Activated CD8-positive, alpha-beta memory T cell treated with anti-CD3 and anti-CD28 coated beads for 48 hours (primary cell): ENCODE measurements around the gene POLR2E.
A peak's percentile ranks its signal among the peaks of the same experiment; 100 is the strongest.
"Not testable (repeated sequence)": the region's sequence is repeated elsewhere in the genome, so short reads cannot be mapped to it uniquely, and the experiment has no call there.

Experiments
- DNase-seq, 3 experiments: peaks; one replicate each; pipeline ENCODE4 v3.0.0-alpha.2; 2020; ENCODE audit warnings: low read depth in 2 of 3, low spot score in 2 of 3

POLR2E gene

DNA sequence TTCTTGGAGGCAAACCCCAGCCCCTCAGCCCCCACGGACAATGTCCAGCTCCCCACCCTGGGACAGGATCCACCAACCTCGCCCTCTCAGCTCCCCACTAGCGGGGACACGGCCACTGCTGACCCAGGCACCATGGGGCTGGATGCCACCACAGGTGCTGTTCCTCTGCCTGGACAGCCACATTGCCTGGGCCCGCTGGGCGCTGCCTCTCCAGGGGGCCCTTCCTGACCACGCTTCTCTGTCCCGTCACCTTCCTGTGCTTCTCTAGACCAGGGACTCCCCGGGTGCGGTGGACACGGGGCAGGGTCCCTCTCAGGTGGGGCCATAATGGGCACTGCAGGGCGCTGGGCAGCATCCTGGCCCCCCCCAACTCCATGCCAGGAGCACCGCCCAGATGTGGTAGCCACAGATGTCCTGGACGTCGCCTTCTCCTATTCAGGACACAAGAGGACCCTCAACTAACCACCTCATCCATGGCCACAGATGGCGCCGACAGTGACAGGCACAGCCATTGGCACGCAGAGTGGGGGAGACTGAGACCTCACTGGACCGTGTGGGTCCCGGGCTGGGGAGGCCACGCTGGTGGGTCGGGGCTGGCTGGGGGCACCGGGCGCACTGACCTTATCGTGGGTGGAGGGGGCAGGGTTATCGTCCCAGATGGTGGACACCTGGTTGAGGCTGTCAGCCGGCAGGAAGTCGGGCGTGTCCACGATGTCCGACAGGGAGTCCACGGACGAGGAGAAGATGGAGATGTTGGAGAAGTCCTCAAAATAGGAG lies 32.0 kb upstream of the POLR2E start:
- no peak for DNase-seq

DNA sequence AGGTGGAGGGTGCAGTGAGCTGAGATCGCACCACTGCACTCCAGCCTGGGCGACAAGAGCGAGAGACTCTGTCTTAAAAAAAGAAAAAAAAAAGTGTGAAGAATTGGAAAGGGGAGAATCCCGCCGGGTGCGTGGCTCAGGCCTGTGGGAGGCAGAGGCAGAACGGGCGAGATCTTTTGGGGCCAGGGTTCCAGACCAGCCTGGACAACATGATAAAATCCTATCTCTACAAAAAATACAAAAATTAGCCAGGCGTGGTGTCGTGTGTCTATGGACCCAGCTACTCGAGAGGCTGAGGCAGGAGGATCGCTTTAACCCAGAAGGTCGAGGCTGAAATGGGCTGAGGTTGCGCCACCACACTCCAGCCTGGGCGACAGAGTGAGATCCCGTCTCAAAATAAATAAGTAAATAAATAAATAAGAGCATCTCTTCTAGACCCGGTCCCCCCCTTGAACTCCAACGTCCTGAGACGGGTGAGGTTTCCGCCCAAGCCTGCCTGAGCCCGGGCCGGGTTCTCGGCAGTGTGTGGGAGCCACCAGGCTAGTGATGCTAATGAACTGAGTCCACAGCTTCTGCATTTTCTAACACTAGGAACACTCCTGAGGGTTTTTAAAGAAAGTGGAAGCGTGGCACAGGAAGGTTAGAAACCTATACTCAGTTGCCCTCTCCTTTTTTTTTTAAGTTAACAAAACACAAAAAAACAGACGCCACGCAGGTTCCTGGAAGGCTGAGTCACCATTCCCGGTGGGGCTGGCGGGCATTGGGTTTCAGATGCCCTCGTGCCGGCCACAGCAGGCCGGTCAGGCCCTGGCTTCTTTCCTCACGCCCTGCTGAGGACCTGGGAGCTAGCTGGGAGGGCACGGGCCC lies 30.7 kb upstream of the POLR2E start:
- DNase-seq = no peak

DNA sequence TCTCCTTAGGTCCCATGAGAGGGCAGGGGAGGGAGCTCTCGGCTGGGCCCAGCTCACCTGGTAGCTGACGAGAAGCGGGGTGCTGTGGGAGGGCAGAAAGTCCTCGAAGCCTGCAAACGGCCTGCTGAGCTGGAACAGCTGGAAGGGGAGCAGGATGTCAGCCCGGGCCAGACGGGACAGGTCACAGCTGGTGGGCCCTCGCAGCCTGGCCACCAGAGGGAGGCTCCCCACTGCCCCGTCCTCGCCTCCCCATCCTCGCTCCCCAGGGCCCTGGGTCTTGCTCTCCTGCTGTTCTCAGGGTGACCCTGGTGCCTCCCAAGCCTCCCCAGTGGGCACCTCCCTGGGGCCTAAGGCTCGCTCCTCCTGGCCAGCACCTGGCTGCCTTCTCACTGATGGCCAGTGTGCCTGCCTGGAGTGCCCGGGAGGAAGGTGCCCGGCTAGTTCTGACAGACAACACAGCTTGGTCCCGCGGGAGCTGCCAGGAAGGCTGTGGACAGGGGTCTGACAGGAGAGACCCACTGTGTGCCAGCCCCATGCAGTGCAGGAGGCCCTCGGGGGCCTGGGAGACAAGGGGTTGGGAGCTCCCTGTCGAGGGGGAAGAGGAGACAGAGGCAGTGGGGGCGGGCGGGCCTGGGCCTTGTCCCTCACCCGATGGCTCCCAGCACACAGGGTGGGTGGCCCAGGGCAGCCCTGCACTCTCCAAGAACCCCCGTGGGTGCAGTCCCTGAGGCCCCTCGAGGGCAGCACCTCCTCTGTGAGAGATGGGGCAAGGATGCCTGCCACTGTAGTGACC lies 28.9 kb upstream of the POLR2E start:
- no peak for DNase-seq

DNA sequence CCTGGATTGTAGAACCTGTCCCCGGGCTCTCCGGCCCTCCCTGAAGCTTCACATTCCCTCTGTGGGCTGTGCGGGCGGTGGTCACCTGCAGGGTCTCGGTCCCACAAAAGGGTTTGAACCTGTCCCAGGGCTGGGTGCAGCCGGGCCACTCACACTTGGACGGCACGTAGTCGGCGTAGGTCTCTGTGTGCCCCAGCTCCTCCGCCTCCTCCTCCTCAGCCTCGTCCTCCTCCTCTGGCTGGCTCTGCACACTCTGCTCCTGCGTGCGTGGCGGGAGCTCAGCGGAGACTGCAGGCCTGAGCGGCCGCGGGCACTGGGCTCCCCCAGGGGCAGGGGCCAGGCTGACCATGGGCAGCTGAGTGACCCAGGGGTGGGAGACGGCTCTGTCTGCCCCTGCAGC lies 28.2 kb upstream of the POLR2E start:
- DNase-seq = no peak

DNA sequence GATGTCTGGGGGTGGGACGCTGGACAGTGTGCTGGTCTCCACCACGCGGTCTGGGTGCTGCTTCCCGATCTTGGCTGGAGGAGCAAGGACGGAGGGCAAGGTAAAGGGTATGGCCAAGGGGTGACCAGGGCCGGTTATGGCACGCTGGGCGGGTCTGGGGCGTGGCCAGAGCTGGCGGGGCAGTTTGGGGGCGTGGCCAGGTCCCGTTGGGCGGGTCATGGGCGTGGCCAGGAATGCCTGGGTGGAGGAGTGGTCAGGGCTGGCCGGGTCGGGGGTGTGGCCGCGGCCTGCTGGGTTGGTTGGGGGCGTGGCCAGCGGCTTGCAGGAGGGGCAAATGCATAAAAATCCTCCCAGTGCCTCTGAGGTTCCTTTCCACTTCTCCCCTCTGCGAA lies 27.8 kb upstream of the POLR2E start:
- peak; percentile 41 to 76 (median 44) for DNase-seq

DNA sequence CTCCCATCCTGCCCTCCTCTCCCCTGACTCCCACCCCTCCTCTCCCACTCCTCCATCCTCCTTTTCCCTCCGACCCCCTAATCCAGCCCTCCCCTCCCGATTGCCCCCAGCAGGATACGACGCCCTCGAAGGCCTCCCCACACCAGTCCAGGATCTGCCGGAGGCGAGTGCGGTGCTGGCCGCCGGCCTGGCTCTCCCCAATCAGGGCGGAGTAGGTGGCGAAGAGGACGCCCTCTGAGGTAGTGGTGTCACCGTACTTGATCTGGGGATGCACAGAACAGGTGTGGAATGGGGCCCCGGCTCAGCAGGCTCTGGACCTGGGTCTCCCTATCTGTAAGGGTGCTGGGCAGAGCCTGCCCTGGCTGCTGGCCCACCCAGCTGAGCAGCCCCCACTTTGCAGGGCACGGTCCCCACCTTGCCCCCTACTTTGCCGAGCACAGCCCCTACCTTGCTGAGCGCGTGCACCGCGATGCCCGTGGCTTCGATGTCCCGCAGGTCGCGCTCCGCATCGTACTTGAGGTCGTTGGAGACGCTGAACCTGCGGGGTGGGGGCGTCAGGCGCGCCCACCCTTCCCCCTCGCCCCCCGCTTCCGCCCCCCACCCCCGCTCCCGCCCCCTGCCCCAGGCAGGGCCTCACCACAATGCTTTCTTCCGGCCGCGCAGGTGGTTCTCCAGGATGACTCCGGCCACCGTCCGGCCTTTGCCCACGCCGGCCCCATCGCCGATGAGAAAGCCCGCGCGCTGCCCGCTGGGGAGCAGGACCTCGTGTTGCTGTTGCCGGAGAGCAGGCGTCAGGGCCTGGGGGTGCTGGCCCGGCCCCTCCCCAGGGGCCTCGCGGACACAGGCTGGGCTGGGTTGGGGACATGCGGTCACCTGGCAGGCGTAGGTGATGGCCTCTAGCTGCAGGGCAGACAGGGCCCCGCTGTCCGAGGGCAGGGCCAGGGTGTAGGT lies 27.1 kb upstream of the POLR2E start:
- DNase-seq = no peak

DNA sequence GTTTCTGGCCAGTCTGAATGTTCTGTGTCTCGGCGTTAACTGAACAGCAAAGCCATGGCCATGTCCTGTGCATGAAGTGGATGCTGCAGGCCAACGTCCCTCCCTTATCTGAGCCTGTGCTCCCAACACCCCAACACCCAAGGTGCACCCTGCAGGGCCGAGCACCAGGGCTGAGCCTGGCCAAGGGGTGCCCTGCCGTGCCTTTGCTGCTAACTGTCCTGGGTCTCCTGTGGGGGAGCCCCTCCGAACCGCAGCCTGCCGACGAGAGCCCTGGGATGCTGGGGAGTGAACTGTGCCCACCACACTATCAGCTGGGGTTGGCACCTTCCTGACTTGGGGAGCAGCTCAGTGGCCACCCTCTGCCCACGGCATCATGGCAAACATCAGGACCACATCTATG lies 26.2 kb upstream of the POLR2E start:
- DNase-seq = no peak

DNA sequence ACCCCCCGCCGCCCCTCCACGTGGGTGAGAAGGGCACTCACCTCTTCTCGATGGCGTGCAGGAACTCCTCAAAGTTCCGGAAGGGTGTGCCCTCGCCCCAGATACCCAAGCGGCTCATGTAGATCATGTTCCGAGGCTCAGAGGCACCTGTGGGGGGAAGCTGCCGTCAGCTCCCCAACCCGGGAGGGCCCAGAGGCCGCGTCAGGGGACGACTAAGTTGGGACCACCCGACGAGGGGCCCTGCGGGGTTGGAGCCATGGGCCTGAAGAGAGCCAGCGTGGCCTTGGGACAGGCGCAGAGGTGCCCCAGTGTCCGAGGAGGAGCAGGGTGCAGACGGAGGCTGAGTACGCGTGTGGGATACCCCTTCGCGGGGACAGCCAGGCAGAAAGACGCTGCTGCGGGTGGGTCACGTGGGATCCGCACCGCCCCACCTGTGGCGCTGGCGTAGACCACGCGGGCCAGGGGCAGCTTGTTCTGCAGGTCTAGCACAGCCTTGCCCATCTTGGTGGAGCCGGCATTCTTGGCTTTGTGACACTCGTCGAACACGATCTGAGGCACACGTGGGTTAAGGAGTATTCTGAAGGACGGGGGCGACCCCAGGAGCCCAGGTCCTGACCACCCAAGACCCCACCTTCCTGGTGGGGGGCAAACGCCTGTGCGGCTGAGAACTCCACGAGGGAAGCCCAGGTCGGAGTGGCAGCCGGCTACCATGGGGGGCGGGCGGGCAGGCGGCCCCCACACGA lies 24.5 kb upstream of the POLR2E start:
- no peak for DNase-seq

DNA sequence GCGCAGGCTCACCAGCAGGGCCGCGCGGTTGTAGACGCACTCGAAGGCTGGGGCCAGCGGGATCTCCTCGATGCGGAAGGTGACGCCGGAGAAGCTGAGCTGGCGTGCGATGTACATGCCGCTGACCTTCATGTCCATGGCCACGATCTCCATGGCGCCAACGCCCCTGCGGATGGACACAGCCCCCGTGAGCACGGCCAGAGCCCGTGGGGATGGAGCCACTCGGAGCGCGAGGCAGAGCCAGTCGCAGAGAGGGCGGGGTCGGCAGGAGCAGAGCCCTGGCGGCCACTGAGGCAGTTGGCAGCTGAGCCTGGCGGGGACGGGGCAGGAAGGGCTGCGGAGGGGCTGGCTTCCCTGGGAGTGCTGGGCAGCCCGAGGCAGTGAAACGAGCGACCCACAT lies 23.8 kb upstream of the POLR2E start:
- no peak for DNase-seq

DNA sequence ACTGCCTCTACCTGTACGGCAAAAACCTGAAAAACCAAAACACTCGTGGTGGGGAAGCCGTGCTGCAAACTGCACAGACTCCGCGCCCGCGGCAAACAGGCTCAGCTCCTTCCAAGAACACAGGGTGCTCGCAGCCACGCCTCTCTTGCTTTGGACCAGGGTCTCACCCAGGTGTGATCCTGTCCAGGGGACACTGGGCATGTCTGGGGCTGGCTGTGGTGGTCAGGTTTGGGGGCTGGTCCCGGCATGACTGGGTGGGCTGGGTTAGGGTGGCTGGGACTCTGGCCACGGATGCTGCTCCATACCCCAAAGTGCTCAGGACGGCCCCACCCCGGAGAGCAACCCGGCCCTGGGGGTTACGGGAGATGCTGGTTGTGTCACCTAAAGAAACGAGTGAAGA lies 22.5 kb upstream of the POLR2E start:
- no peak for DNase-seq

DNA sequence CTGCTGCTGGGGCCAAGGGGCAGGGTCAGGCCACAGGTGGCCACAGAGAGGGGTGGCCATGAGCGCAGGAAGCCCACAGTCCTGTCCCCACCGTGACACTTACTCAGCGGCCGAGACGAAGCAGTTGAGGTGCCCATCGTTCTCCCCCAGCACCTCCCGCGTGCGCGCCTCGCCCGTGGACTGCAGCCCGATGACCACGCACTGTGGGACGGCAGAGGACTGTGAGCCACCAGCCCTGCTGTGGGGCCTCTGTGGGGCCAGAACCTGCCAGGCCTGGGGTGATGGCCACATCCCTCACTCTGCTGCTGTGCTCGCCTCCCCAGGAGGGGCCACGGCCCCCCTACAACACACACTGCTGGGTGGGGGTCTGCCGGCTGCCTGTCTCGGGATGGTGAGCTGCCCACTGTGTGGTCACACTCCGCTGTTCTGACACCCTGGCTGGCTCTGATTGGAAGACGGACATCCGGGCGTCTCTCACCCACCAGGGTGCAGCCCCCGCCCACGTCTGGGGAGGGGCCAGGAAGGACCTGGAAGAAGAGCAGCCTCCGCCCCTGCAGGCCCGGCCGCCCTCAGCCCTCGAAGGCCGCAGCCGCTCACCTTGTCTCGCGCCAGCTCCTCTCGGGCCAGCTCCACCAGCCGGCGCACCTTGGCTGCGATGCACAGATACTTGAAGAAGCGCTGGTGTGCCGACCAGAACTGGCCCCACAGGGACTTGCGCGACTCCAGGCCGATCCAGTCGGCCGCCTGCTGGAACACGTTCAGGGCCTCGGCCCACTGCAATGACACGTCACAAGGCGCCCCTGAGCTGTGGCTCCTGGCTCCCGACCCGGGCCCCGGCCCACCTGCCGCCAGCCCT lies 21.8 kb upstream of the POLR2E start:
- no peak for DNase-seq

DNA sequence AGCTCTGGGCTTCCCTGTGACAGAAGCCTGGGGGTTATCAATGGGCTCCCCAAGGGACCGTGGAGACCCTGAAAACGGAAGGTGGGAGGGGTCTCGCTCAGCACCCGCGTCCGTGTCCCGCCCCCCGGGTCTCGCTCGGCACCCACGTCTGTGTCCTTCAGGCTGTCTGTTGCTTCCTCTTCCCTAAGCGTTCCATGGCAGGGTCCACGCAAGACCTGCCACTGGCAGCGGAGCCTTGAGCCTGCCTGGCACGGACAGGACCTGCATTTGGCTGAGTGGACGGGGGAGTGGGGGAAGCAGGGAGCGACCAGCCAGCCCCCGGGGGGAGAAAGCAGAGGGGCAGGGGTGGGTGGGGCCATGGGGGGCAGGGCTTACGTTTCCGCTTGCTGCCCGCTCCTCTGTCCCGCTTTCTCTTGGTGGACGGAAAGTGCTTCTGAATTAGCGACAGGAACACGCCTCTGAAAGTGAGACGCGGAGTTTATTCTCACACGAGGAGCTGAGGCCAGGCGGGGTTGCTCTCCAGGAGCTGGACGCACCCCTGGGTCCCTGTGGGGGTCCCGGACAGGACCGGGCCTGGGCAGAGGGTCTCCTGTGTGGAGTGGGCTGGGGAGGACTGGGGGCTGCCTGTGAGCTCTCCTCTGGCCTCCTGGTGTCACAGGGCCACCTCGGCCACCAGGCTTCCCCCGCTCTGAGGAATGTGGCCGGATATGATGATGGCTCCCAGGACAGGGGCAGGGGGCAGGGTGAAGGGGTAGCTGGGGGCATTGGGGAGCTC lies 20.7 kb upstream of the POLR2E start:
- no peak for DNase-seq

DNA sequence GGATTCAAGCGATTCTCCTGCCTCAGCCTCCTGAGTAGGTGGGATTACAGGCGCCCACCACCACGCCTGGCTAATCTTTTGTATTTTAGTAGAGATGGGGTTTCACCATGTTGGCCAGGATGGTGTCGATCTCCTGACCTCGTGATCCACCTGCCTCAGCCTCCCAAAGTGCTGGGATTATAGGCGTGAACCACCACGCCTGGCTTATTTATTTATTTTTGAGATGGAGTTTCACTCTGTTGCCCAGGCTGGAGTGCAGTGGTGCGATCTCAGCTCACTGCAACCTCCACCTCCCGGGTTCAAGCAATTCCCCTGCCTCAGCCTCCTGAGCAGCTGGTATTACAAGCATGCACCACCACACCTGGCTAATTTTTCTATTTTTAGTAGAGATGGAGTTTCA lies 19.6 kb upstream of the POLR2E start:
- not testable (repeated sequence) for DNase-seq

DNA sequence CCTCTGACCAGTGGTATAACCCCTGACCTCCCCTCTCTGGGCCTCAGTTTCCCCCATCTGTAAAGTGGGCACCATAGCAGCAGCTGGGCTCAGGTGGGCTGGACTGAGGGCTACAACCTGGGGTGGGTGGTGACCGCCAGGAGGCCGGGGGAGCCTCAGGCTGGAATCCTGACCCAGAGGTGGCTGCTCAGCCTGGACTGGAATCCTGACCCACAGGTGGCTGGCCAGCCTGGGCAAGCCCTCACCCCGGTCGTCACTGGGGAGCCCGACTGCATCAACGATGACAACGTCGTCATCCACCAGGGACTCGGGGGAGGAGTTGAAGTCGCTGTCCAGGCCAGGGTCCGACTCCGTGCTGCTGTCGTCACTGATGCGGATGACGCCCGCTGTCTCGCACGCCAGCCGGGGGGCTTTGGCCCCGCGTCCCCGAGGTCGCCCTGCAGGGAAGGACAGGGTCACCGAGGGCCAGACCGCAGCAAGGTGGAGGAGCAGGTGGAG lies 18.9 kb upstream of the POLR2E start:
- DNase-seq = no peak

DNA sequence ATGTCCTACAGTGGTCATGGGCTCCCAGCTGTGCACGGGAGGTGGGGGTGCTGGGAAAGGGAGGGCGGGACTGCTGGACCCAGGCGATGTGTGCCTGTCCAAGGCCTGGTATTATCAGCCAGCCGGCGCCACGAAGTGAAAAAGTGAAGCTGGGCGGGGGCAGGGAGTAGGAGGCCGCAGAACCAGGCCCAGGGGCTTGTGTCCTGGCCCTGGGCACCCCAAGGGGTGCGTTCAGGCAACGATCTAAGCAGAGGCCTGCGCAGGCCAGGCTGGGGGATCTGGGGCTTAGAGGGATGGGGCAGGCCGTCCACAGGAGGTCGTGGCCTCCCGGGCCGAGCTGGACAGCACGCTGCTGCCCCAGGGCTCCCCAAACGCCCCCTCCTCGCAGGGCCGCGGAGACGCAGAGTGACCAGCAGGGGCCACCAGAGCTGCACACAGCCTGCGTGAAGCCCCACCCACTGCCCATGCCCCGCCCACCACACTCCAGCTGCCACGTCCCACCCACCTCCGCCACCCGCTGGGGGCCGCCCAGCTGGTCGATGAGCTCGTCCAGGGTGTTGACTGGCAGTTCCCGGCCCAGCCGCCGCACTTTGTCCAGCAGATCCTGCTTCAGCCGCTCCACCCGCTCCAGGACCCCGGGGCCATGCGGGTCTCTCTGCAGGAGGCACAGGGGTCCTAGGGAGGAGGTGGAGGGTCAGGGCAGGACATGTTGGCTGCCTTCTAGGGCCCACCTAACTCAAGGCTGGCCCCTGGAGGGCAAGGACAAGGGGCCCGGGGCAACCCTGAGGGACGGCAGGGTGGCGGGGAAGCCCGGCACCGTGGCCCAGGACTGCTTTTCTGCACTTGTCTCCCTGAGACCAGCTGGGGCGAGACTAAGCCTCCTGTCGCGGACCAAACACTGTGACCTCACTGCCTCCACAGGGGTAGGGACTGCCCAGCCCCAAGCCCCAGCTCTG lies 18.1 kb upstream of the POLR2E start:
- peak; percentile 66 to 80 (median 73) for DNase-seq

DNA sequence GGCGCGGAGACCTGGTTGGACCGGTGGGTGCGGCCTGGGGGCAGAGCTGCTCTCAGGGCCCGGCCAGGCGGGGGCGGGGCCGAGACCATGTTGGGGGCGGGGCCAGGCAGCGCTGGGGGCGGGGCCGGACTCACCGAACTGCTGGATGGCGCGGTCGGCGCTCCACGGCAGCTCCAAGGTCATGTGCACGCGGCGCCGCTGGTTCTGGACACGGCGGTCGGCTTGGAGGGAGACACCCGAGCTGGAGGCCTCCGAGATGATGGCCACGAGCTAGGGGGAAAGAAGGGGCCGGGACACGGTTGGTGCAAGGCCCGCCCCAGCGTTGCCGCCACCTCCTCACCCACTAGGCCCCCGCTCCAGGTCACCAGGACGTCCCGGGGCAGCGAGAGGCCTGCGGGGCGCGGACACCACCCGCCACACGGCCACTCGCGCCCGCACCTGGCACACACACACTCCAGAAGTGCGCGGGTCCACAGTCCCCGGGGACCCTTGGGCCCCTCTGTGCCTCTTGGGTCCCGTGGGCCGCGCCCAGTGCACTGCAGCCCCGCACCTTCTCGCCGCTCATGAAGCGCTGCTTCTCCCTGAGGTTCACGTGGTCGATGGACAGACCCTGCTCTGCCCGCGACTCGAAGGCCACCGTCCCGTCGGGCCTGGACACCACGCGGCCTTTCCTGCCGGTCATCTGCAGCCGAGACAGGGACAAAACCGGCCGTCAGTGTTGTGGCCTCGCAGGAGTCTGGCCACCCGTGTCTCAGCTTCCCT lies 17.3 kb upstream of the POLR2E start:
- DNase-seq = no peak
